Measurements from ENCODE around the gene RAI1. TPM values are rescaled to one million over a fixed set of nuclear protein-coding genes. Genes with fewer than 3 reads are reported as not detected.
A peak's percentile ranks its signal among the peaks of the same experiment; 100 is the strongest.

The RAI1 gene
- total and polyA plus RNA-seq, 2 of the 13 experiments (the other 11 are each of a cell fraction or from before 2014, with no cell fraction given): 3.4 to 5.2 TPM

GRCh38 chr17:17718251-17718650 is 37.0 kb downstream of the RAI1 start:
- Histone ChIP-seq H3K4me2 (ENCODE audit: low read depth, low read length) (no peak overlapping the region), H3K27me3 (ENCODE audit: control insufficient read depth in 1 of 2, insufficient read depth in 2 of 2, low read length in 2 of 2) (no peaks in the 10 kb centered on the region), H3K27ac (ENCODE audit: extremely low read length, insufficient read depth, low read length) (no peak overlapping the region), H3K4me1 (ENCODE audit: insufficient read depth, low read length) (peaks cover 77% of the 10 kb centered on the region), H4K20me1 (ENCODE audit: insufficient read depth, low read length) (peaks cover 11% of the 10 kb centered on the region; the same call in 1 of the 2 replicates), H3K4me3 (replicated peaks in 1 of 3; ENCODE audit: insufficient read depth in 1 of 3, low read depth in 2 of 3, low read length in 3 of 3) (no peak overlapping the region), H2AFZ (ENCODE audit: low read length) (no peak overlapping the region), H3K36me3 (replicated peaks in 1 of 2; ENCODE audit: control insufficient read depth in 1 of 2, insufficient read depth in 2 of 2, low read length in 2 of 2) (peaks cover 2 to 3% of the 10 kb centered on the region in 2 experiments; a peak in 1 of 5 replicates), H3K79me2 (ENCODE audit: insufficient read depth, low read length) (peaks cover 62% of the 10 kb centered on the region), H3K9me3 (ENCODE audit: low read length) (no peaks in the 10 kb centered on the region), H3K9ac (ENCODE audit: insufficient read depth, low read depth, low read length) (no peak overlapping the region)
- ChIA-PET CTCF (ENCODE audit: low intra/inter-chr PET ratio, low total read pairs) (no interaction called here), POLR2A (no interaction called here)
- TF ChIP-seq MAFK (conservative IDR thresholded peaks at IDR 0.05 in 1 of 2, IDR thresholded peaks at IDR 0.05 in 1 of 2; ENCODE audit: low read length in 2 of 2) (no peak), ZNF484 (CRISPR knock-in tag; IDR thresholded peaks at IDR 0.05; ENCODE audit: borderline replicate concordance, low read depth) (no peak), ZNF343 (CRISPR knock-in tag; IDR thresholded peaks at IDR 0.05) (no peak), EZH2 (conservative IDR thresholded peaks at IDR 0.05; ENCODE audit: low read depth, low read length) (no peak), FOXA1 (IDR thresholded peaks at IDR 0.05) (no peak), FOXA1 (CRISPR knock-in tag; IDR thresholded peaks at IDR 0.05) (no peak)
- no TSS peak for BruUV-seq (replicated peaks)
- intact Hi-C loops (cut with micrococcal nuclease; ENCODE audit: unreplicated experiment) (loop anchor here (5.0 to 10.0 kb wide), 2 partner anchors 36 to 137 kb away; partner anchors contain the start of gene RAI1), in situ Hi-C loops (cut with HindIII; ENCODE audit: extremely low pct_ligation_motif_present, low pct_unique_long_range_greater_than_20kb) (no loop called here)
- DNase-seq (ENCODE audit: low spot score) (no peak), ATAC-seq (no peak), FAIRE-seq (no peak)
- 86% methylated on average over 5 of the region's 5 CpGs for WGBS (ENCODE audit: low lambda C conversion rate)

DNA sequence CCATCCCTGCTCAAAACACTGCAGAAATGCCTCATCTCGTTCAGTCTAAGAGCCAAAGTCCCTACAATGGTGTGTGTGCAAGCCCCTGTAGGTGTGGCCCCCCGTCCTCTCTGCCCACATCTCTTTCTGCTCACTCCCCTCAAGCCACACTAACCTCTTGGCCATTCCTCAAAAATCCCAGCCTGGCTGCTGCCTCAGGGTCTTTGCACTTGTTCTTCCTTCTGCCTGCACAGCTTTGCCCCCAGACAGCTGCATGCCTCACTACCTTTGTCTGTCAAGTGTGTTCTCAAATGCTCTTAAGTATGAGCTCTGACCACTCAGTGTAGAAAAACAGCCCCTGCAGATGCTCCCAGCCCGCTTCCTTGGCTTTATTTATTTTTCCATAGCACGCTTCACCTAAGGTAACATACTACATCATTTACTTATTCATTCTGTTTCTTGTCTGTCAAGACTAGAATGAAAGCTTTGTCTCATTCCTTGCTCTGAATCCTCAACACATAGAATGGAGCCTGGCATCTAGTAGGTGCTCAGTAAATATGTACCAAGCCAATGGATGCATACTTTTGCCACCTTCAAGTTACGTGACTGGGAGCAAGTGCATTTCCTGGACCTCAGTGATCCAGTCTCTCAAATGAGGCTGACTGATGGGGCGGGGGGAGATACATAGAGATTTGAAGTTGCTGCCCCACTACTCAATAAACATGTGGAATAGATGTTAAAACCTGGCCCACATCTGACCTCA is 38.1 kb downstream of the RAI1 start:
- no TSS peak for BruUV-seq (replicated peaks)
- H3K4me1 ChIP-seq (ENCODE audit: insufficient read depth, low read length): peaks cover 66% of the 10 kb centered on the region
- H3K27me3 ChIP-seq (ENCODE audit: control insufficient read depth in 1 of 2, insufficient read depth in 2 of 2, low read length in 2 of 2): no peaks in the 10 kb centered on the region
- peaks cover 2 to 3% of the 10 kb centered on the region in 2 experiments; a peak in 1 of 5 replicates for H3K36me3 ChIP-seq (replicated peaks in 1 of 2; ENCODE audit: control insufficient read depth in 1 of 2, insufficient read depth in 2 of 2, low read length in 2 of 2)
- ChIA-PET CTCF (ENCODE audit: low intra/inter-chr PET ratio, low total read pairs) (no interaction called here), POLR2A (interaction anchor here (1.4 kb wide), 1 partner anchor 27 kb away, joined by 9 read pairs; no protein-coding TSS in a partner anchor)
- H2AFZ ChIP-seq (ENCODE audit: low read length): no peak overlapping the region
- H4K20me1 ChIP-seq (ENCODE audit: insufficient read depth, low read length): peaks cover 11% of the 10 kb centered on the region; the same call in 1 of the 2 replicates
- in situ Hi-C loops (cut with HindIII; ENCODE audit: extremely low pct_ligation_motif_present, low pct_unique_long_range_greater_than_20kb) (no loop called here), intact Hi-C loops (cut with micrococcal nuclease; ENCODE audit: unreplicated experiment) (loop anchor here (5.0 to 10.0 kb wide), 2 partner anchors 37 to 135 kb away; partner anchors contain the start of gene RAI1)
- H3K4me2 ChIP-seq (ENCODE audit: low read depth, low read length): peak overlapping the region; percentile 30
- ATAC-seq (no peak), DNase-seq (ENCODE audit: low spot score) (no peak), FAIRE-seq (no peak)
- H3K27ac ChIP-seq (ENCODE audit: extremely low read length, insufficient read depth, low read length): peak overlapping the region; percentile 37
- no peak overlapping the region for H3K9ac ChIP-seq (ENCODE audit: insufficient read depth, low read depth, low read length)
- WGBS (ENCODE audit: low lambda C conversion rate): 91% methylated on average over 6 of the region's 6 CpGs
- H3K9me3 ChIP-seq (ENCODE audit: low read length): no peaks in the 10 kb centered on the region
- peaks cover 54% of the 10 kb centered on the region for H3K79me2 ChIP-seq (ENCODE audit: insufficient read depth, low read length)
- H3K4me3 ChIP-seq (replicated peaks in 1 of 3; ENCODE audit: insufficient read depth in 1 of 3, low read depth in 2 of 3, low read length in 3 of 3): no peak overlapping the region
- TF ChIP-seq ZNF839 (CRISPR knock-in tag; IDR thresholded peaks at IDR 0.05; ENCODE audit: borderline replicate concordance) (no peak), SRF (IDR thresholded peaks at IDR 0.05; ENCODE audit: low read depth, low read length) (no peak), POGK (CRISPR knock-in tag; conservative IDR thresholded peaks at IDR 0.05) (no peak)
- TF ChIP-seq, protein P1, sequence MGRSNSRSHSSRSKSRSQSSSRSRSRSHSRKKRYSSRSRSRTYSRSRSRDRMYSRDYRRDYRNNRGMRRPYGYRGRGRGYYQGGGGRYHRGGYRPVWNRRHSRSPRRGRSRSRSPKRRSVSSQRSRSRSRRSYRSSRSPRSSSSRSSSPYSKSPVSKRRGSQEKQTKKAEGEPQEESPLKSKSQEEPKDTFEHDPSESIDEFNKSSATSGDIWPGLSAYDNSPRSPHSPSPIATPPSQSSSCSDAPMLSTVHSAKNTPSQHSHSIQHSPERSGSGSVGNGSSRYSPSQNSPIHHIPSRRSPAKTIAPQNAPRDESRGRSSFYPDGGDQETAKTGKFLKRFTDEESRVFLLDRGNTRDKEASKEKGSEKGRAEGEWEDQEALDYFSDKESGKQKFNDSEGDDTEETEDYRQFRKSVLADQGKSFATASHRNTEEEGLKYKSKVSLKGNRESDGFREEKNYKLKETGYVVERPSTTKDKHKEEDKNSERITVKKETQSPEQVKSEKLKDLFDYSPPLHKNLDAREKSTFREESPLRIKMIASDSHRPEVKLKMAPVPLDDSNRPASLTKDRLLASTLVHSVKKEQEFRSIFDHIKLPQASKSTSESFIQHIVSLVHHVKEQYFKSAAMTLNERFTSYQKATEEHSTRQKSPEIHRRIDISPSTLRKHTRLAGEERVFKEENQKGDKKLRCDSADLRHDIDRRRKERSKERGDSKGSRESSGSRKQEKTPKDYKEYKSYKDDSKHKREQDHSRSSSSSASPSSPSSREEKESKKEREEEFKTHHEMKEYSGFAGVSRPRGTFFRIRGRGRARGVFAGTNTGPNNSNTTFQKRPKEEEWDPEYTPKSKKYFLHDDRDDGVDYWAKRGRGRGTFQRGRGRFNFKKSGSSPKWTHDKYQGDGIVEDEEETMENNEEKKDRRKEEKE (IDR thresholded peaks at IDR 0.05): no peak
- TF ChIP-seq, protein P2, sequence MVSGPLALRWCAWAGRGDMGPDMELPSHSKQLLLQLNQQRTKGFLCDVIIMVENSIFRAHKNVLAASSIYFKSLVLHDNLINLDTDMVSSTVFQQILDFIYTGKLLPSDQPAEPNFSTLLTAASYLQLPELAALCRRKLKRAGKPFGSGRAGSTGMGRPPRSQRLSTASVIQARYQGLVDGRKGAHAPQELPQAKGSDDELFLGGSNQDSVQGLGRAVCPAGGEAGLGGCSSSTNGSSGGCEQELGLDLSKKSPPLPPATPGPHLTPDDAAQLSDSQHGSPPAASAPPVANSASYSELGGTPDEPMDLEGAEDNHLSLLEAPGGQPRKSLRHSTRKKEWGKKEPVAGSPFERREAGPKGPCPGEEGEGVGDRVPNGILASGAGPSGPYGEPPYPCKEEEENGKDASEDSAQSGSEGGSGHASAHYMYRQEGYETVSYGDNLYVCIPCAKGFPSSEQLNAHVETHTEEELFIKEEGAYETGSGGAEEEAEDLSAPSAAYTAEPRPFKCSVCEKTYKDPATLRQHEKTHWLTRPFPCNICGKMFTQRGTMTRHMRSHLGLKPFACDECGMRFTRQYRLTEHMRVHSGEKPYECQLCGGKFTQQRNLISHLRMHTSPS (CRISPR knock-in tag; IDR thresholded peaks at IDR 0.05; ENCODE audit: low read depth): no peak

Measured in HepG2 (cell line).